GM19395 (cell line): Measurements from ENCODE around the gene FOXC2.

Experiments
- ATAC-seq: cut with Tn5 transposase; IDR thresholded peaks from one replicate; pipeline ENCODE4 v1.9.1; 2021; ENCODE audit warnings: mild to moderate bottlenecking, moderate library complexity; ENCODE audit not compliant: unreplicated experiment

FOXC2 gene

GRCh38 chr16:86566601-86566965 is at the start of gene FOXC2:
Gene FOXC2 (plus strand): TSS chr16:86566829. CDS start chr16:86567336, 507 bp downstream.
- no peak for ATAC-seq

DNA sequence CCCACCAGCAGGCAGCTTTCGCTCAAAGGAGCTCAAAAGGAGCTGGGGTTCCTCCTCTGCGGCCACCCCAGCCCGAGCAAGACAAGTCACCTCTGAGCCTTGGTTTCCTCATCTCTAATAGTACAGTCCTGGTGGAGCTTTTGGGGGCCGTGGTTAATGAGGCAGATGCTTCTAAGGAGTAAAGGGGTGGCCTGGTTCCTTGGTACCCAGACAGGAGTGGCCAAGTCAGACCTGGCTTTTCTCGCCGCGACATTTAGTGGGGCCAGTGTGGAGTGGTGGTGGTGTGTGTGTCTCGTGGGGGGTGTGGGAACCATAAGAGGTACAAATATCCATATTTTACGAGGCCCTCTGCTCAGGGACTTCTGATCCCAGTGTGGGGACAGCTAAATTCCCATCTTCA is 49.6 kb upstream of the FOXC2 start:
- ATAC-seq = no peak

- ATAC-seq = no peak
Observed at GRCh38 chr16:86517652-86518258, 48.9 kb upstream of the FOXC2 start.

DNA sequence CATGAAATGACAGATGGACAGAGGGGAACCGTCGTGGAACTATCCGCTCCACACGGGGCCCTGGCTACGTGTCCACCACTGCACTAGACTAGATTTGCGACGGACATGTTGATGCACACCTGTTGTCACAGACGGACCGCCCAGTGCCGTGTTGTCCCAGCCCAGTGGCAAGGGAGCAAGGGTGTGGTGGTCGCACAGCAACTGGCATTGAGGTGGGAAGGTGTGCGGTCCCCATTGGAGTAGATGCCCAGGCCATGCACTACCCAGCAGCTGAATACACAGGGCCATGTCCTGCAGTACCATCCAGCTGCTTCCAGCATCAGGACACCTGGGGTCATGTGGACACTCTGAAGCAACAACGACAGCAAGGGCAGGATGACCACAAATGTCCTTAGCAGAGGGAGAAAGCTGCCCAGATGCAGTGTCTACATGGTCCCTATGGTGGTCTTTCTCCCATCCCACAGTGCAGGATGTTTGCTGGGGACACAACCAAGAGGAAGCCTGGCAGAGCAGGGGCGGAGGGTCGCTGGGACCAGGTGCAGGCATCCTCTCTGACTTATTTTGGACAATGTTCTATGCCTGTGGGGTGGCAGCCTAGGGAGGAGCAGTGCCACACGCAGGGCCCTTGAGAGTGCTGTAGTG is 47.5 kb upstream of the FOXC2 start:
- ATAC-seq = no peak

DNA sequence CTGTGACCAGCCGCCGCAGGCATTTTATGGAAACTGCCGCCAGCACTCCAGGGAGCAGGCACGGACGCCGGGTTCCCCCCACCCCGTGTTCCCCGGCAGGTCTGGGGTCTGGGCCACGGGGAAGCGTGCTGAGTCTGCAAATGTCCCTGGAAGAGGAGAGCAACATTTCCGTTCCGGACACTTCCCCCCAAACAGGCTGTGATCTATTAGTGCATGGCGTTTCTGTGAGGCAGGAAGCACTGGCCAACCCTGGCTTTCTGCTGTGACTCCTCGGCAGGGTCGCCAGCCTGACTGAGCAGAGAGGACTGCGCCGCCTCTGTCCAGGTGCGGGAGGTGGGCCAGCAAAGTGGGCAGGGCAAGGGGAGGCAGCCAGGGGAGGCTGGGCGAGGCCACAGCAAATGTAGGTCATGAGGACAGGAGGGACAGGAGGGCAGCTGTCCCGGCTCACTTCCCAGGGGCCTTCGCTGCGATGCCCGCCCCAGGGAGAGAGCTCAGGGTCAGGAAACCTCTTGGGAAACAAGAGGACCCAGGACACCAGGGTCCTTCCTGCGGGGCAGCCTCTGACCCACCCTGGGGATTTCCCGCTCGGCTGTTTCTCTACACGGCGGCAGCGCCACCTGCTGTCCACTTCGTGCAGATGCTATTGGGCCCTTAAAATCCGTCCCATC is 46.8 kb upstream of the FOXC2 start:
- ATAC-seq = no peak

DNA sequence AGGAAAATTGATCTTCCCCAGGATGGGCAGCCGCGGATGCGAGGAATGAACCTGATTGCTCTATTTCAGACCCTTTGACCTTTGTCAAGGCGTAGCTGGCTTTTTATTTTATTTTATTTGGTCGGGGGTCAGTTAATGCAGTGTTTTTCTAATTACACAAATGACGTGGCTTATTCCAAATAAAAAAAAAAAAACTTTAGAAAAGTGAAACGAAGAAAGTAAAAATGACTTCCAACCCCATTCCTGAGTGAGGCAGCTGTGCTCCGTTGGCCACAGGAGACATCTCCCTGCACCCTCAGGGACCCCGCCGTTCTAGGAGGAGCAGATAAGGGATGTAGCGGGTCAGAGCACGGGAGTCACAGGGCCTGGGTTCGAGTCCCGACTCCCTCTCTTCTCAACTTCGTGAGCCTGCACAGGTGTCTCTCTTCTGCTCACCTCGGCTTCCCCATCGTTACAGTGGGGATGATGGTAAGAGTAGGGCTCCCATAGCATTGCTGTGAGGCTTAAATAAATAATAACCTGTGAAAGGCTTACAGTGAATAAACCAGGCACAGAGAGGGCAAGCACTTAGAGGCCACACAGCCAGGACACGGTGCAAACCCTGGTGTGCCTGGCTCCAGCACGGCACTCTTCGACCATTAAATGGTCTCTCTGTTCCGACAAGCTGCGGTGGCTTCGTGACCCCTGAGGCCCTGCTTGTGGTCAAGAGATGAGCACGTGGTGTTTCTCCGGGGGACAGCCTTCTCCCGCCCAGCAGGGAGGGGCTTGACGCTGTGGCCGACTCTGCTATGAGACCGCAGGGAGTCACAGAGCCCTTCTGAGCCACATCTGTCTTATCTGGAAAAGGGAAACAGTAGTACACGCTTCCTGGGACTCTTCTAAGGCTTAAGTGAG is 46.1 kb upstream of the FOXC2 start:
- no peak for ATAC-seq

- no peak for ATAC-seq
Observed at GRCh38 chr16:86521236-86522197, 45.1 kb upstream of the FOXC2 start.

GRCh38 chr16:86522634-86523033 is 44.0 kb upstream of the FOXC2 start:
- no peak for ATAC-seq

GRCh38 chr16:86523166-86523740 is 43.4 kb upstream of the FOXC2 start:
- no peak for ATAC-seq

- ATAC-seq = no peak
Observed at GRCh38 chr16:86524029-86524428, 42.6 kb upstream of the FOXC2 start.

DNA sequence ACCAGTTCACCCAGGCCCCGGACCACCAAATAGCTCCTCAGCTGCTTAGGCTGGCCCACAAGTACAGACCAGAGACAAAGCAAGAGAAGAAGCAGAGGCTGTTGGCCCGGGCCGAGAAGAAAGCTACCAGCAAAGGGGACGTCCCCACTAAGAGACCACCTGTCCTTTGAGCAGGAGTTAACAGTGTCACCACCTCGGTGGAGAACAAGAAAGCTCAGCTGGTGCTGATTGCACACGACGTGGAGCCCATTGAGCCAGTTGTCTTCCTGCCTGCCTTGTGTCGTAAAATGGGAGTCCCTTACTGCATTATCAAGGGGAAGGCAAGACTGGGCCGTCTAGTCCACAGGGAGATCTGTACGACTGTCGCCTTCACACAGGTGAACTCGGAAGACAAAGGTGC is 40.9 kb upstream of the FOXC2 start:
- ATAC-seq = no peak

DNA sequence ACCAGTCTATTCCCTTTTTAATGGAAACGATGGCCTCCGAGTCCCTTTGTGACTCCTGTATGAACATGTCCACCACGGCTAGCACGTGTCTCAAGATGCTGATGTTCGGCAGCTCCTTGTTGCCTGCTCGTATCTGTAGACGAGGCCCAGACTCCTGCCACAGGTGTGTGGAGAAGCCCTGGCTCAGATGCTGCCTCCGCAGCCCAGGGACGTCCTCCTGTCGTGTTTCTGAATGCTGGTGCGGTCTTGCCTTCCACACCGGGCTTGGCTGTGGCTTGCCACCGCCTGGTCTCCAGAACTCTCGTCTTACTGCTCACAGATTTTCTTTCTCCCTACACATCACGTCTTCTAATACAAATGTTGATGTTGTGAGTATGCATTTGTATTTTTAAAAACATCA is 39.3 kb upstream of the FOXC2 start:
- ATAC-seq = no peak

DNA sequence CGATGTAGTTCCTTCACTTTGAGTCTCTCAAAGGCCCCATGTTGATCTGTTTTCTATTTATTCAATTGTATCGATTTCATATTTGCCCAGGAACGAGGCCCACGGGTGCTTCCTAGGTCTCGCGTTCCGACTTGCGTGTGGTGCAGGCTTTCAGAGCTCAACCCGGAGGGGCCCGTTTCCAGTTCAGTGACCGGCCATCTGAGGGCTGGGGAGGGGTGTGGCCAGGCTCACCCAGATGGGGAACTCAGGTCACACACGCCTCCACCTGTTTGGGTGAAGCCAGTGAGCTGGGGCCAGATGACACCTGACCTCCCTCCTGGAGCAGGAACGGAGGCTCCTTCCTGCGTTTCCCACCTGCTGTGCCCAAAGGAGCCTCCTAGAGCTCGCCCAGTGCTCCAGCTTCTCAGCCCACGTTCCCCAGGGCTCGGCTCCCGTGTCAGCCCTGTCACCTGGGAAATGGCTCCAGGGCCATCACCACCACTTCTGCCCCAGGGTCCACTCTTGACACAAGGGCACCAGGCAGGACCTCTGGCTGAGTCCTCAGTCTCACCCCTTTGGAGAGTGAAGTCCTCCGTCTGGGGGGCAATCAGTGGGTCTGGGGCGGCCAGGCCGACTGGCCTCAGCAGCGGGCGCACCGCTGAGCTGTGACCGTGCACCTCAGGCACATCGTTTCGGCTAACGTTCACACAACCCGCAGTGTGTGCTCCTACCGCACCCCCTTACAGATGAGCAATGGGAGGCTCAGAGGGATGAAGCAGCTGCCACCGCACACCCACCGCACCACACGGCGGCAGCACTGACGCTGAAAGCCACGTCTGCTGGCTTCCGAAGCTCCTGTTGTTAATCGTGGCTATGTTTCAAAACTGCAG is 38.3 kb upstream of the FOXC2 start:
- ATAC-seq = no peak

DNA sequence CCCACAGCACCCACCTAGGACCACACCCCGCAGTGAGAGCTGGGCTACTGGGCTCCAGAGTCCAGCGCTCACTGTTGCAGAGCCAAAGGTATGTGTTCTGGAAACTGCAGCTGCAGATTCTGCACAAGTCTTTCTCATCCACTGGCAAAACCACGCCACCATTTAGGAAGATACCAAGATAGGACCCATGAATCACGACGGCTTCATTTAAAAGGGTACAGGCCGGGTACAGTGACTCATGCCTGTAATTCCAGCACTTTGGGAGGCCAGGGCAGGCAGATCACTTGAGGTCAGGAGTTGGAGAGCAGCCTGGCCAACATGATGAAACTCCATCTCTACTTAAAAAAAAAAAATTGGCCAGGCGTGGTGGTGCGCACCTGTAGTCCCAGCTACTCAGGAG is 37.5 kb upstream of the FOXC2 start:
- ATAC-seq = no peak

- ATAC-seq = no peak
Observed at GRCh38 chr16:86530251-86531190, 36.1 kb upstream of the FOXC2 start.

DNA sequence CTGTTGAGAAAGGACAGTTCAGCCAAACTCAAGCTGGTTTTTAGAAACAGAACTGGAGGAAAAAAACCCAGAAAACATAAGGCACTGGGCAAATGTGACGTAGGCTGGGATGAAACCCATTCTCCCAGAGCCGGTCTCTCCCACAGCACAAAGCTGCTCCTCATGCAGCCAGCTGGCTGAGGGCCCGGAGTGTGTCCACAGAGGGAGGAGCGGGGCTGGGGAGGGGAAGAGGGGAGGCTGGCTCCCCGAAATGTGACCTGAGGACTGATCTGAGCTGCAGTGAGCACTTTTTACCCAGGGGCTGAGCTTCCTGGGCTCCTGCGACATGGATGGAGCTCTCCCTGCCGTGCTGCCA is 35.5 kb upstream of the FOXC2 start:
- ATAC-seq = no peak

- ATAC-seq = no peak
Observed at GRCh38 chr16:86531641-86532525, 34.7 kb upstream of the FOXC2 start.
